HCT116 (cell line): ENCODE results near the gene STK17A. TPM values are rescaled to one million over a fixed set of nuclear protein-coding genes. Genes with fewer than 3 reads are reported as not detected.

Experiments used
- ATAC-seq: fragments of 200-7000 bp; cut with Tn5 transposase; 2 replicates; pipeline ENCODE4 v1.9.1; 2020; ENCODE audit warnings: mild to moderate bottlenecking, moderate library complexity
- BruUV-seq: library from RNA; stranded (reverse); fragments of 400-500 nt; replicated peaks from 2 replicates; lab custom pipeline; 2021; lab: Mats Ljungman, UMichigan
- CTCF ChIA-PET: fragments of 300-600 bp; sonication (Branson Sonifier 250); formaldehyde crosslinking; loops from one replicate; lab custom pipeline; 2021; ENCODE audit warnings: antibody characterized with exemption; lab: Charles Lee
- POLR2A ChIA-PET: fragments of 300-600, 350-600 bp; sonication (Branson Sonifier 250); formaldehyde crosslinking; loops from one replicate; lab custom pipeline; 2021; ENCODE audit warnings: antibody characterized with exemption; lab: Charles Lee
- RAD21 ChIA-PET, 2 experiments: fragments of 300-600 bp; sonication (Branson Sonifier 250); formaldehyde crosslinking; loops; one replicate each; lab custom pipeline; 2023; ENCODE audit warnings: low total read pairs in 2 of 2; ENCODE audit not compliant: uncharacterized antibody in 2 of 2, unreplicated experiment in 2 of 2, low non-redundant PET in 1 of 2; lab: Charles Lee
- DNase-seq: peaks from one replicate; pipeline ENCODE4 v3.0.0-alpha.2; 2010; ENCODE audit warnings: low read depth, low spot score
- H2AFZ ChIP-seq: fragments of 200-600 bp; shearing (Covaris generic), sonication (generic); 2 replicates; pipeline ENCODE4 v1.6.1; 2017; ENCODE audit warnings: low read depth, mixed run types, mixed read lengths, antibody characterized with exemption, low read length; ENCODE audit not compliant: poor library complexity, severe bottlenecking
- H3K27ac ChIP-seq: 2 replicates; pipeline ENCODE4 v1.5.1; 2012; ENCODE audit warnings: low read depth, low read length
- H3K27me3 ChIP-seq: fragments of 200-600 bp; sonication (generic); 2 replicates; pipeline ENCODE4 v1.6.1; 2016; ENCODE audit warnings: mixed run types, low read length, mixed read lengths; ENCODE audit not compliant: insufficient read depth
- H3K36me3 ChIP-seq, 2 experiments: fragments of 200-500 bp in 1 of 2; fragments of 200-600 bp in 1 of 2; sonication (Bioruptor generic) in 1 of 2; sonication (generic) in 1 of 2; 2 replicates each; pipeline versions ENCODE4 v1.5.1 to v1.6.1; 2014 to 2016; ENCODE audit warnings: low read length in 2 of 2, inconsistent platforms in 1 of 2, mixed read lengths in 1 of 2, mixed run types in 1 of 2; ENCODE audit not compliant: insufficient read depth in 2 of 2, control insufficient read depth in 1 of 2
- H3K4me1 ChIP-seq, 2 experiments: fragments of 200-600 bp in 1 of 2; sonication (generic) in 1 of 2; 2 replicates each; pipeline versions ENCODE4 v1.5.1 to v1.6.1; 2012 to 2017; ENCODE audit warnings: low read length in 2 of 2, inconsistent platforms in 1 of 2, mild to moderate bottlenecking in 1 of 2, mixed read lengths in 1 of 2, mixed run types in 1 of 2, moderate library complexity in 1 of 2; ENCODE audit not compliant: insufficient read depth in 2 of 2, control insufficient read depth in 1 of 2
- H3K4me2 ChIP-seq: fragments of 200-600 bp; sonication (generic); 2 replicates; pipeline ENCODE4 v1.6.1; 2017; ENCODE audit warnings: mixed run types, low read length, mixed read lengths
- H3K4me3 ChIP-seq, 2 experiments: fragments of 200-600 bp in 1 of 2; sonication (generic) in 1 of 2; replicated peaks in 1 of 2; 2 replicates each; pipeline ENCODE4 v1.5.1; 2011 to 2016; ENCODE audit warnings: low read length in 2 of 2, control low read depth in 1 of 2, low read depth in 1 of 2, mild to moderate bottlenecking in 1 of 2, mixed read lengths in 1 of 2, mixed run types in 1 of 2
- H3K79me2 ChIP-seq: fragments of 200-600 bp; sonication (generic); 2 replicates; pipeline ENCODE4 v1.6.1; 2017; ENCODE audit warnings: mild to moderate bottlenecking, mixed run types, low read length, moderate library complexity, mixed read lengths; ENCODE audit not compliant: insufficient read depth
- H3K9ac ChIP-seq: fragments of 200-600 bp; sonication (generic); 2 replicates; pipeline ENCODE4 v1.6.1; 2016; ENCODE audit warnings: low read length, mixed read lengths
- H3K9me2 ChIP-seq: fragments of 200-600 bp; sonication (generic), shearing (Covaris generic); 2 replicates; pipeline ENCODE4 v1.6.1; 2017; ENCODE audit warnings: mixed run types, mild to moderate bottlenecking, moderate library complexity; ENCODE audit not compliant: insufficient read depth
- H3K9me3 ChIP-seq, 2 experiments: fragments of 200-500 bp in 1 of 2; fragments of 200-600 bp in 1 of 2; sonication (Bioruptor generic) in 1 of 2; sonication (generic) in 1 of 2; 2 replicates each; pipeline ENCODE4 v1.6.1; 2014 to 2017; ENCODE audit warnings: low read length in 2 of 2, mixed read lengths in 2 of 2, inconsistent platforms in 1 of 2, low read depth in 1 of 2, mild to moderate bottlenecking in 1 of 2, mixed run types in 1 of 2, moderate library complexity in 1 of 2; ENCODE audit not compliant: control insufficient read depth in 1 of 2, insufficient read depth in 1 of 2
- H4K20me1 ChIP-seq: fragments of 200-600 bp; sonication (generic), shearing (Covaris generic); 2 replicates; pipeline ENCODE4 v1.6.1; 2017; ENCODE audit warnings: mixed run types, mild to moderate bottlenecking, moderate library complexity; ENCODE audit not compliant: insufficient read depth
- CBX3 ChIP-seq: IDR thresholded peaks from 2 replicates; pipeline ENCODE4 v1.6.1; 2012; ENCODE audit warnings: low read depth
- CEBPB ChIP-seq: IDR thresholded peaks from 2 replicates; pipeline ENCODE4 v1.6.1; 2012; ENCODE audit warnings: low read depth
- CTCF ChIP-seq, 3 experiments: fragments of 200-600 bp in 1 of 3; sonication (generic) in 1 of 3; IDR thresholded peaks in 2 of 3; conservative IDR thresholded peaks in 1 of 3; 2 replicates each; pipeline ENCODE4 v1.5.1; 2012 to 2017; ENCODE audit warnings: low read depth in 2 of 3, low read length in 2 of 3, antibody characterized with exemption in 1 of 3, borderline replicate concordance in 1 of 3, control low read depth in 1 of 3, mild to moderate bottlenecking in 1 of 3, mixed read lengths in 1 of 3, mixed run types in 1 of 3, moderate library complexity in 1 of 3; ENCODE audit not compliant: insufficient read depth in 1 of 3
- EGR1 ChIP-seq: IDR thresholded peaks from 2 replicates; pipeline ENCODE4 v1.6.1; 2012; ENCODE audit warnings: low read depth
- ELF1 ChIP-seq: IDR thresholded peaks from 2 replicates; pipeline ENCODE4 v1.6.1; 2012; ENCODE audit warnings: low read depth, borderline replicate concordance
- EZH2 ChIP-seq: fragments of 200-600 bp; sonication (generic); IDR thresholded peaks from 2 replicates; pipeline ENCODE4 v1.6.1; 2017; ENCODE audit warnings: antibody characterized with exemption, mixed run types
- JUND ChIP-seq: IDR thresholded peaks from 2 replicates; pipeline ENCODE4 v1.6.1; 2012
- POLR2A ChIP-seq: IDR thresholded peaks from 2 replicates; pipeline ENCODE4 v1.7.0; 2011; ENCODE audit warnings: borderline replicate concordance; ENCODE audit not compliant: insufficient read depth, insufficient read length; ENCODE audit errors: extremely low read depth
- POLR2AphosphoS5 ChIP-seq: IDR thresholded peaks from 2 replicates; pipeline ENCODE4 v1.6.1; 2011; ENCODE audit warnings: mild to moderate bottlenecking, low read depth, low read length, moderate library complexity
- SP1 ChIP-seq: IDR thresholded peaks from 2 replicates; pipeline ENCODE4 v1.6.1; 2012; ENCODE audit warnings: low read depth
- intact Hi-C: fragments of 100-400 bp; cut with micrococcal nuclease; formaldehyde crosslinking; loops from 2 replicates; pipeline ENCODE4 v1.10.0; 2022
- total RNA-seq: library from RNA; stranded (reverse); gene quantifications from one replicate; pipeline ENCODE4 v1.2.1, GENCODE V29; 2021; ENCODE audit not compliant: unreplicated experiment
- TF ChIP-seq, protein P1 (sequence below): IDR thresholded peaks from 2 replicates; pipeline ENCODE4 v1.6.1; 2012
- TF ChIP-seq, protein P2 (sequence below): IDR thresholded peaks from 2 replicates; pipeline ENCODE4 v1.6.1; 2012
- TF ChIP-seq, protein P3 (sequence below): IDR thresholded peaks from 2 replicates; pipeline ENCODE4 v1.6.1; 2012; ENCODE audit warnings: low read depth

STK17A gene
- total RNA-seq, 1 experiment from 2014 or later = 14.8 TPM

- TF ChIP-seq, protein P1, sequence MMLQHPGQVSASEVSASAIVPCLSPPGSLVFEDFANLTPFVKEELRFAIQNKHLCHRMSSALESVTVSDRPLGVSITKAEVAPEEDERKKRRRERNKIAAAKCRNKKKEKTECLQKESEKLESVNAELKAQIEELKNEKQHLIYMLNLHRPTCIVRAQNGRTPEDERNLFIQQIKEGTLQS = no peak
- no peak for TF ChIP-seq CBX3
- TF ChIP-seq, protein P2, sequence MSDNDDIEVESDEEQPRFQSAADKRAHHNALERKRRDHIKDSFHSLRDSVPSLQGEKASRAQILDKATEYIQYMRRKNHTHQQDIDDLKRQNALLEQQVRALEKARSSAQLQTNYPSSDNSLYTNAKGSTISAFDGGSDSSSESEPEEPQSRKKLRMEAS = no peak
- no peak for TF ChIP-seq EGR1
- no peak for TF ChIP-seq EZH2
- TF ChIP-seq ELF1 = no peak
These were observed 23.0 kb upstream of the STK17A start (continued) for GRCh38 chr7:43559946-43560335.

GRCh38 chr7:43560742-43561330 is 22.1 kb upstream of the STK17A start:
- no peaks in the 10 kb centered on the region for H4K20me1 ChIP-seq
- no peaks in the 10 kb centered on the region for H3K36me3 ChIP-seq
- no peak overlapping the region for H3K4me2 ChIP-seq
- no peaks in the 10 kb centered on the region for H3K79me2 ChIP-seq
- ChIA-PET POLR2A (no interaction called here), CTCF (no interaction called here), RAD21 (no interaction called here)
- DNase-seq (no peak), ATAC-seq (no peak)
- no peaks in the 10 kb centered on the region for H3K27me3 ChIP-seq
- no TSS peak for BruUV-seq
- no peaks in the 10 kb centered on the region for H3K9me3 ChIP-seq
- H3K9me2 ChIP-seq = no peaks in the 10 kb centered on the region
- H3K9ac ChIP-seq = no peak overlapping the region
- H3K27ac ChIP-seq = no peak overlapping the region
- intact Hi-C loops = no loop called here
- no peak overlapping the region for H2AFZ ChIP-seq
- no peak overlapping the region for H3K4me3 ChIP-seq
- H3K4me1 ChIP-seq = peaks cover 0 to 5% of the 10 kb centered on the region in 2 experiments; a peak in 1 of 4 replicates
- TF ChIP-seq, protein P2 = no peak
- TF ChIP-seq CEBPB = no peak

GRCh38 chr7:43562383-43562782 is 20.5 kb upstream of the STK17A start:
- intact Hi-C loops = no loop called here
- Histone ChIP-seq H4K20me1 (no peaks in the 10 kb centered on the region), H3K4me1 (peaks cover 0 to 5% of the 10 kb centered on the region in 2 experiments; a peak in 1 of 4 replicates), H3K9me3 (no peaks in the 10 kb centered on the region), H3K9ac (no peak overlapping the region), H3K27ac (no peak overlapping the region), H3K27me3 (no peaks in the 10 kb centered on the region), H3K79me2 (no peaks in the 10 kb centered on the region), H3K9me2 (no peaks in the 10 kb centered on the region), H3K4me3 (no peak overlapping the region), H2AFZ (no peak overlapping the region), H3K4me2 (no peak overlapping the region), H3K36me3 (no peaks in the 10 kb centered on the region)
- ChIA-PET RAD21 (no interaction called here), POLR2A (no interaction called here), CTCF (interaction anchor here (1.0 kb wide), 1 partner anchor 20 kb away, joined by 3 read pairs; the partner anchor contains the start of gene STK17A)
- DNase-seq (no peak), ATAC-seq (no peak)
- no TSS peak for BruUV-seq
- TF ChIP-seq POLR2A (no peak), SP1 (no peak), CTCF (IDR thresholded peaks at IDR 0.05 in 2 of 3, conservative IDR thresholded peaks at IDR 0.05 in 1 of 3; ENCODE audit: borderline replicate concordance in 1 of 3, insufficient read depth in 1 of 3, low read depth in 2 of 3, low read length in 2 of 3) (no peak), JUND (no peak), CEBPB (no peak), POLR2AphosphoS5 (no peak), CBX3 (no peak)
- TF ChIP-seq, protein P3, sequence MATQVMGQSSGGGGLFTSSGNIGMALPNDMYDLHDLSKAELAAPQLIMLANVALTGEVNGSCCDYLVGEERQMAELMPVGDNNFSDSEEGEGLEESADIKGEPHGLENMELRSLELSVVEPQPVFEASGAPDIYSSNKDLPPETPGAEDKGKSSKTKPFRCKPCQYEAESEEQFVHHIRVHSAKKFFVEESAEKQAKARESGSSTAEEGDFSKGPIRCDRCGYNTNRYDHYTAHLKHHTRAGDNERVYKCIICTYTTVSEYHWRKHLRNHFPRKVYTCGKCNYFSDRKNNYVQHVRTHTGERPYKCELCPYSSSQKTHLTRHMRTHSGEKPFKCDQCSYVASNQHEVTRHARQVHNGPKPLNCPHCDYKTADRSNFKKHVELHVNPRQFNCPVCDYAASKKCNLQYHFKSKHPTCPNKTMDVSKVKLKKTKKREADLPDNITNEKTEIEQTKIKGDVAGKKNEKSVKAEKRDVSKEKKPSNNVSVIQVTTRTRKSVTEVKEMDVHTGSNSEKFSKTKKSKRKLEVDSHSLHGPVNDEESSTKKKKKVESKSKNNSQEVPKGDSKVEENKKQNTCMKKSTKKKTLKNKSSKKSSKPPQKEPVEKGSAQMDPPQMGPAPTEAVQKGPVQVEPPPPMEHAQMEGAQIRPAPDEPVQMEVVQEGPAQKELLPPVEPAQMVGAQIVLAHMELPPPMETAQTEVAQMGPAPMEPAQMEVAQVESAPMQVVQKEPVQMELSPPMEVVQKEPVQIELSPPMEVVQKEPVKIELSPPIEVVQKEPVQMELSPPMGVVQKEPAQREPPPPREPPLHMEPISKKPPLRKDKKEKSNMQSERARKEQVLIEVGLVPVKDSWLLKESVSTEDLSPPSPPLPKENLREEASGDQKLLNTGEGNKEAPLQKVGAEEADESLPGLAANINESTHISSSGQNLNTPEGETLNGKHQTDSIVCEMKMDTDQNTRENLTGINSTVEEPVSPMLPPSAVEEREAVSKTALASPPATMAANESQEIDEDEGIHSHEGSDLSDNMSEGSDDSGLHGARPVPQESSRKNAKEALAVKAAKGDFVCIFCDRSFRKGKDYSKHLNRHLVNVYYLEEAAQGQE = no peak
